Measurements from ENCODE around the gene LTK.

The LTK gene

GRCh38 chr15:41483519-41483918, 30.1 kb downstream of the LTK start:
- H3K36me3 ChIP-seq (ENCODE audit: low read depth) = peaks cover 41% of the 10 kb centered on the region
- no peak for DNase-seq (ENCODE audit: low spot score)
- no peak for ATAC-seq (ENCODE audit: low read depth)
- no peak for TF ChIP-seq CTCF (IDR thresholded peaks at IDR 0.05; ENCODE audit: poor library complexity, severe bottlenecking)
- no peaks in the 10 kb centered on the region for H3K4me1 ChIP-seq (ENCODE audit: insufficient read depth, poor library complexity, severe bottlenecking)
- no peak overlapping the region for H3K4me3 ChIP-seq (ENCODE audit: severe bottlenecking)
- H3K27me3 ChIP-seq (ENCODE audit: insufficient read depth, poor library complexity, severe bottlenecking) = no peaks in the 10 kb centered on the region
- H3K9me3 ChIP-seq (ENCODE audit: severe bottlenecking) = no peaks in the 10 kb centered on the region
- H3K27ac ChIP-seq (ENCODE audit: poor library complexity, severe bottlenecking) = no peak overlapping the region

DNA sequence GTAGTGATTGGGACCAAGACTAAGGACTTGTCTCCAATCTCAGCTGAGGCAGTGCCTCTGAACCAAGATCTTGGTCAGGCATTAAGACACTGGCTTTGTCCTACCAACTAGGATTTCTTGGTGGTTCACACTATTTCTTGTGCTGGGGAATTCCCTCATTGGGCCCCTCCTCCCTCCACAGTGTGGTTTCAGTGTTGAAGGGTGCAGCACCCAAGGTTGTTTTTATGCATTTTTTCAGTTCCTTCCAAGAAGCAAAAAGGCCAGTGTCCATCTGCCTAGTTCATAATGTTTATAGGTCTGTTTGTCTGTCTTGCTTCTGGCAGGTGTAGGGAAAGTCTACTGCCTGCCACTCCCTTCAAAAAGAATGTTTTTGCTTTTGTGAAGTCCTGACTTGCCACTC, 30.5 kb downstream of the LTK start:
- Histone ChIP-seq H3K36me3 (ENCODE audit: low read depth) (peaks cover 43% of the 10 kb centered on the region), H3K27me3 (ENCODE audit: insufficient read depth, poor library complexity, severe bottlenecking) (no peaks in the 10 kb centered on the region), H3K9me3 (ENCODE audit: severe bottlenecking) (no peaks in the 10 kb centered on the region), H3K4me1 (ENCODE audit: insufficient read depth, poor library complexity, severe bottlenecking) (no peaks in the 10 kb centered on the region), H3K27ac (ENCODE audit: poor library complexity, severe bottlenecking) (no peak overlapping the region), H3K4me3 (ENCODE audit: severe bottlenecking) (no peak overlapping the region)
- ATAC-seq (ENCODE audit: low read depth) (no peak), DNase-seq (ENCODE audit: low spot score) (no peak)
- no peak for TF ChIP-seq CTCF (IDR thresholded peaks at IDR 0.05; ENCODE audit: poor library complexity, severe bottlenecking)

- no peak for DNase-seq (ENCODE audit: low spot score)
- Histone ChIP-seq H3K9me3 (ENCODE audit: severe bottlenecking) (no peaks in the 10 kb centered on the region), H3K27me3 (ENCODE audit: insufficient read depth, poor library complexity, severe bottlenecking) (no peaks in the 10 kb centered on the region), H3K27ac (ENCODE audit: poor library complexity, severe bottlenecking) (no peak overlapping the region), H3K4me1 (ENCODE audit: insufficient read depth, poor library complexity, severe bottlenecking) (peaks cover 4% of the 10 kb centered on the region), H3K36me3 (ENCODE audit: low read depth) (peaks cover 51% of the 10 kb centered on the region), H3K4me3 (ENCODE audit: severe bottlenecking) (no peak overlapping the region)
- TF ChIP-seq CTCF (IDR thresholded peaks at IDR 0.05; ENCODE audit: poor library complexity, severe bottlenecking) = no peak
- no peak for ATAC-seq (ENCODE audit: low read depth)
Observed at GRCh38 chr15:41482110-41482877, 31.3 kb downstream of the LTK start.

DNA sequence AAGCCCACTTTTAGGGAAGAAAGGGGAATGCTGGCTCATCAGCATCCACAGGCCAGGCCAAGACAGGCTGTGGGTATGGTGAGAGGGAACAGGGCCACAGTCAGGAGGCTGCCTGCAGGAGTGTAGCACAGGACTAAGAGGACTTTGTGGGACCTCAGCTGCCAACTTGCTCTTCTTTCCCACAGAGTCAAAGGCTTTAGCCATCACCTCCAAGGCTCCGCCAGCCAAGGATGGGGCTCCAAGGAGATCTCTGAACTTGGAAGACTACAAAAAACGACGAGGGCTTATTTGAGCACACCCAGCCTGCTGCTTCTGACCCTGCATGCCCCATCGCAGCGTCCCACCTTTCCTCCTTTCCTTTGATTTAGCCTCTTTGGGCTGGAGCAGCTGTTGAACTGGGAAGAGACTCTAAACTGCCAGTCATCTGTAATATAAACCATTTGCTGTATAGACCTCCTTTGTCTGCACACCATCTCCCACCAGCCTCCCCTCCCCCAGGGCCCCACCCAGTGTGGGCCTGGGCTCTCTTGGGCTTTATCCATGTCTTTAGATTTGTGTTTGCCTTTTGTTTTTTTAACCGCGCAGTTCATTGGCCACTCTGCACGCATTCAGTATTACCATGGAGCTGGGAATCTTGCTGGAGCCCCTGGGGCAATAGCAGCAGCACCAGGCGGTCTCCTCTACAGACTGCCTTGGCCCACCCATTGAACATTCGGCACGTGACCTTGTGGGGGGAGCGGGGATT, 33.1 kb downstream of the LTK start:
- H3K4me1 ChIP-seq (ENCODE audit: insufficient read depth, poor library complexity, severe bottlenecking) = peaks cover 9% of the 10 kb centered on the region
- no peak for ATAC-seq (ENCODE audit: low read depth)
- no peak for TF ChIP-seq CTCF (IDR thresholded peaks at IDR 0.05; ENCODE audit: poor library complexity, severe bottlenecking)
- peaks cover 68% of the 10 kb centered on the region for H3K36me3 ChIP-seq (ENCODE audit: low read depth)
- no peak overlapping the region for H3K27ac ChIP-seq (ENCODE audit: poor library complexity, severe bottlenecking)
- H3K9me3 ChIP-seq (ENCODE audit: severe bottlenecking) = no peaks in the 10 kb centered on the region
- no peak for DNase-seq (ENCODE audit: low spot score)
- H3K4me3 ChIP-seq (ENCODE audit: severe bottlenecking) = no peak overlapping the region
- H3K27me3 ChIP-seq (ENCODE audit: insufficient read depth, poor library complexity, severe bottlenecking) = no peaks in the 10 kb centered on the region
